ENCODE data around the gene SCARF2. TPM values are rescaled to one million over a fixed set of nuclear protein-coding genes. Genes with fewer than 3 reads are reported as not detected.

The SCARF2 gene
- total and polyA plus RNA-seq, 2 donors from 2014 or later = 5.0 to 12.3 TPM

DNA sequence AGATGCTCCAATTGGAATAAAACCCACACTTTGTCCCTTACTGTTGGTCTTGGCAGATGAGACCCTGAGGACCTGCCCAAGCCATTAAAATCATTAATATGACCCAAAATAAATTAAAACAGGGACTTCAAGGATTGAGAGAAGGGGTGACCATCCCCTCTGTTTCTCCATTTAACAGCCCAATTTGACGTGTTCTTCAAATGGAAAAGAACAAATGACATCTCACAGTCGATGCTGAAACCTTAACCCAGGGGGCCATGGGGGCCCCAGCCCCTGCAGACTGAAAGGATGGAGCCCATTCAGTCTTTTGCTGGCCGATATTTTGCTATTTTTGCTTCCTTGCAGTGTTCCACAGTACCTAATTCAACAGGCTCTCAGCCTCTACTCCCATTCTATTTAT lies 23.2 kb downstream of the SCARF2 start:
- Histone ChIP-seq H3K27me3 (ENCODE audit: control insufficient read depth, insufficient read depth, low read length) (no peaks in the 10 kb centered on the region), H3K4me1 (ENCODE audit: control insufficient read depth in 2 of 3, insufficient read depth in 2 of 3, low read depth in 1 of 3, low read length in 3 of 3) (peaks cover 0 to 3% (median 0%) of the 10 kb centered on the region in 3 donors), H3K36me3 (ENCODE audit: control insufficient read depth in 2 of 3, insufficient read depth in 3 of 3, low read length in 3 of 3) (no peaks in the 10 kb centered on the region), H3K9ac (ENCODE audit: low read length in 3 of 3) (no peak overlapping the region), H3K4me3 (ENCODE audit: low read length in 3 of 3) (no peak overlapping the region), H3K9me3 (ENCODE audit: control insufficient read depth in 2 of 3, insufficient read depth in 1 of 3, low read length in 3 of 3) (no peaks in the 10 kb centered on the region), H3K27ac (ENCODE audit: low read depth in 2 of 2, low read length in 2 of 2) (no peak overlapping the region)
- FAIRE-seq (no peak), DNase-seq (no peak)
- TF ChIP-seq CTCF (IDR thresholded peaks at IDR 0.05; ENCODE audit: borderline replicate concordance, extremely low read depth, insufficient read depth) = no peak
- intact Hi-C loops (cut with DNase I) = no loop called here

DNA sequence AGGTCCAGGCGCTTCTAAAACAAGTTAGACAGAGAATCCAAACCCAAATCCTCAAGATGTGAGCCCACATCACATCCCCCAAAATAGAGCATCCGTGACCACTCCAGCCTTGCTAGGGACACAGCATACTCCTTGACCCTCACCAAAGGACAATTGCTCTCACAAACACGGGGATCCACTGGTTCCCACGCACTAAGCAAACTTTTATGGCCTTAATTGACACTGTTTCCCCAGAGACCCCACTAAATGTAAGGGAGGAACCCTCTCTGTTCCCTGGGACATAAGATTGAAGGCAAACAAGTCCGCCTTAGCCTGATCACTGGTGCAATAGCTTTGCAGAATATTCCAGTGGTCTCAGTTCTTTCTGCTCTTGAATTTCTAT lies 23.6 kb downstream of the SCARF2 start:
- Histone ChIP-seq H3K27me3 (ENCODE audit: control insufficient read depth, insufficient read depth, low read length) (no peaks in the 10 kb centered on the region), H3K9me3 (ENCODE audit: control insufficient read depth in 2 of 3, insufficient read depth in 1 of 3, low read length in 3 of 3) (no peaks in the 10 kb centered on the region), H3K4me3 (ENCODE audit: low read length in 3 of 3) (no peak overlapping the region), H3K9ac (ENCODE audit: low read length in 3 of 3) (no peak overlapping the region), H3K36me3 (ENCODE audit: control insufficient read depth in 2 of 3, insufficient read depth in 3 of 3, low read length in 3 of 3) (no peaks in the 10 kb centered on the region), H3K4me1 (ENCODE audit: control insufficient read depth in 2 of 3, insufficient read depth in 2 of 3, low read depth in 1 of 3, low read length in 3 of 3) (peaks cover 0 to 3% (median 0%) of the 10 kb centered on the region in 3 donors), H3K27ac (ENCODE audit: low read depth in 2 of 2, low read length in 2 of 2) (no peak overlapping the region)
- DNase-seq = no peak
- no peak for TF ChIP-seq CTCF (IDR thresholded peaks at IDR 0.05; ENCODE audit: borderline replicate concordance, extremely low read depth, insufficient read depth)
- no peak for FAIRE-seq
- intact Hi-C loops (cut with DNase I) = no loop called here

GRCh38 chr22:20413217-20414058 lies 24.2 kb downstream of the SCARF2 start:
- DNase-seq = peak in 1 of 5 donors; percentile 12
- no peak for TF ChIP-seq CTCF (IDR thresholded peaks at IDR 0.05; ENCODE audit: borderline replicate concordance, extremely low read depth, insufficient read depth)

More at GRCh38 chr22:20413217-20414058, 24.2 kb downstream of the SCARF2 start:
- Histone ChIP-seq H3K27me3 (ENCODE audit: control insufficient read depth, insufficient read depth, low read length) (no peaks in the 10 kb centered on the region), H3K9ac (ENCODE audit: low read length in 3 of 3) (no peak overlapping the region), H3K27ac (ENCODE audit: low read depth in 2 of 2, low read length in 2 of 2) (no peak overlapping the region), H3K9me3 (ENCODE audit: control insufficient read depth in 2 of 3, insufficient read depth in 1 of 3, low read length in 3 of 3) (no peaks in the 10 kb centered on the region), H3K4me3 (ENCODE audit: low read length in 3 of 3) (no peak overlapping the region), H3K36me3 (ENCODE audit: control insufficient read depth in 2 of 3, insufficient read depth in 3 of 3, low read length in 3 of 3) (no peaks in the 10 kb centered on the region), H3K4me1 (ENCODE audit: control insufficient read depth in 2 of 3, insufficient read depth in 2 of 3, low read depth in 1 of 3, low read length in 3 of 3) (peaks cover 0 to 2% (median 0%) of the 10 kb centered on the region in 3 donors)
- intact Hi-C loops (cut with DNase I) = no loop called here
- no peak for FAIRE-seq

Measured in kidney (tissue), 14 donors.